HG03439 (cell line): ENCODE results near the gene FAM174C.

ENCODE experiments used
- ATAC-seq: cut with Tn5 transposase; IDR thresholded peaks from one replicate; pipeline ENCODE4 v1.9.1; 2021; ENCODE audit warnings: mild to moderate bottlenecking, moderate library complexity; ENCODE audit not compliant: unreplicated experiment

FAM174C gene

GRCh38 chr19:1284293-1284978, 9.1 kb downstream of the FAM174C start:
- no peak for ATAC-seq

GRCh38 chr19:1284979-1285736, 9.8 kb downstream of the FAM174C start:
- ATAC-seq, result no peak

- no peak for ATAC-seq
These were observed 10.5 kb downstream of the FAM174C start, which contains the start of gene EFNA2 for GRCh38 chr19:1285737-1286360. Gene EFNA2, plus strand, starts transcription at chr19:1285873. Its CDS starts 296 bp downstream, at chr19:1286169.

- ATAC-seq, result no peak
These were observed 11.4 kb downstream of the FAM174C start for GRCh38 chr19:1286487-1287353.

- no peak for ATAC-seq
These were observed 12.3 kb downstream of the FAM174C start for GRCh38 chr19:1287354-1288225.

GRCh38 chr19:1288226-1288612, 12.9 kb downstream of the FAM174C start:
- no peak for ATAC-seq

- ATAC-seq, result no peak
These were observed 13.7 kb downstream of the FAM174C start for GRCh38 chr19:1288833-1289685.

GRCh38 chr19:1289686-1290025, 14.3 kb downstream of the FAM174C start:
- ATAC-seq, result no peak

GRCh38 chr19:1290196-1290702, 14.9 kb downstream of the FAM174C start:
- ATAC-seq, result no peak

GRCh38 chr19:1290703-1291651, 15.6 kb downstream of the FAM174C start:
- ATAC-seq, result no peak

GRCh38 chr19:1291761-1292418, 16.6 kb downstream of the FAM174C start:
- ATAC-seq, result no peak

- ATAC-seq, result no peak
These were observed 17.3 kb downstream of the FAM174C start for GRCh38 chr19:1292419-1293151.

GRCh38 chr19:1293782-1294604, 18.7 kb downstream of the FAM174C start:
- no peak for ATAC-seq

GRCh38 chr19:1294688-1295087, 19.4 kb downstream of the FAM174C start:
- no peak for ATAC-seq

- no peak for ATAC-seq
These were observed 20.1 kb downstream of the FAM174C start for GRCh38 chr19:1295169-1296012.
